ENCODE measurements around the gene UQCC2. TPM values are rescaled to one million over a fixed set of nuclear protein-coding genes. Genes with fewer than 3 reads are reported as not detected.
A peak's percentile ranks its signal among the peaks of the same experiment; 100 is the strongest.

The UQCC2 gene
- total RNA-seq, 1 donor from 2014 or later, result 137 TPM

DNA sequence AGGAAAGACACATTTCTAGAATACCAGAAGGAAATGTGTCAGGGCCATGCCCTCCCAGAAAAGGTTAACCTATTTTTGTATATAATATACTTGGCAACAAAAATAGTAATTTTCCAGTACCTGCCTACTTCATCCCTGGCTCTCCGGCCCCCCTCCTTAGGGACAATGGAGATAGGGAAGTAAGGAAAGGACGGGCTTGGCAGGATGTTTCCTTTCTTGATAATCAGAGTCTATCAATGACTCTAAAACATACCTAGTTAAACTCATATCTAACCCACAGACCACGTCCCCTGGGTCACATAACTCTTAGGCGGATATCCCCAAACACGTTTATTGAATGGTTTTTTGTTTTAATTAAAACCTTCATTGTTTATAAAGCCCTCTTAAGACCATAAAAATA is 11.8 kb downstream of the UQCC2 start:
- Mint-ChIP-seq H3K4me1 (peaks cover 43% of the 10 kb centered on the region), H3K36me3 (ENCODE audit: low read depth) (peaks cover 48% of the 10 kb centered on the region), H3K27ac (peak overlapping the region; percentile 53), H3K27me3 (no peaks in the 10 kb centered on the region), H3K4me3 (no peak overlapping the region), H3K9me3 (no peaks in the 10 kb centered on the region)
- intact Hi-C loops (cut with micrococcal nuclease), result loop anchor here (1.0 to 10.0 kb wide), 3 partner anchors 109 to 245 kb away; partner anchors contain the start of gene ZBTB9
- no peak for DNase-seq

GRCh38 chr6:33699131-33699530 is 12.4 kb downstream of the UQCC2 start:
- Mint-ChIP-seq H3K4me1 (peaks cover 47% of the 10 kb centered on the region), H3K27ac (peak overlapping the region; percentile 53), H3K36me3 (ENCODE audit: low read depth) (peaks cover 48% of the 10 kb centered on the region), H3K4me3 (no peak overlapping the region), H3K27me3 (no peaks in the 10 kb centered on the region), H3K9me3 (no peaks in the 10 kb centered on the region)
- intact Hi-C loops (cut with micrococcal nuclease), result loop anchor here (10.0 kb wide), 1 partner anchor 244 kb away; the partner anchor contains the start of gene ZBTB9
- no peak for DNase-seq

DNA sequence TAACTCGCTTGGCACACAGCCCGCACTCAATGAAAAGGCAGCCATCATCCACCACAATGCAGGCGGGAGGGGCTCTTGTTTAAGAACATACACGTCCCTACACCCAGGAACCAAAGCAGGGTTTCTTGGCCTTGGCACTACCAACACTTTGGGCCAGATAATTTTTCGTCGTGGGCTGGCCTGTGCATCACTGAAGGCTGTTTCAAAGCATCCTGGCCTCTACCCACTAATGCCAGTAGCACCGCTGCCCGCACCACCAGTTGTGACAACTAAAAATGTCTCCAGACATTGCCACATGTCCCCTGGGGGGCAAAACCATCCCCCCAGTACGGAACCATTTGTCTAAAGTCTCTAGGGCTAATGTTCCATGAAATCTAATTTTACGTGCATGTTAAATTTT is 13.0 kb downstream of the UQCC2 start:
- H3K36me3 Mint-ChIP-seq (ENCODE audit: low read depth), result peaks cover 47% of the 10 kb centered on the region
- H3K9me3 Mint-ChIP-seq, result no peaks in the 10 kb centered on the region
- no peak overlapping the region for H3K27ac Mint-ChIP-seq
- no peak overlapping the region for H3K4me3 Mint-ChIP-seq
- intact Hi-C loops (cut with micrococcal nuclease), result loop anchor here (10.0 kb wide), 1 partner anchor 244 kb away; the partner anchor contains the start of gene ZBTB9
- peaks cover 48% of the 10 kb centered on the region for H3K4me1 Mint-ChIP-seq
- no peaks in the 10 kb centered on the region for H3K27me3 Mint-ChIP-seq
- DNase-seq, result no peak

DNA sequence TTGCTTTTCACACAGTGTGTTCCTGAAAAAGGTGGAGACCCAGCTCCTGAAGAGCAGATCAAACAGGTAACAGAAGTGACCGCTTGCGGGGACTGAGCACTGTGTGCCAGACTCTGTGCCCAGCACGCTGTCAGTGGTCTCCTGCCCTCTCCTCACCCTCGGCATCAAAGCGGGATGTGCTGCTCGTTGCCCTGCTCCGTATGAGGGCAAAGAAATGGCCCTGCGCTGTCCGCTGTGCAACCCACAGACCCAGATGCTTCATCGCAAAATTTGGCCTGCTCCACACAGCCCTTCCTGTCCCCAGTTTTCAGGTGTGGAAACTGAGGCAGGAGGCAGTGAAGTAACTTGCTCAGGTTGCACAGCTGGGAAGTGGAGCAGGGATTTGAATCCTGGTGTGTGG is 13.7 kb downstream of the UQCC2 start:
- Mint-ChIP-seq H3K4me1 (peaks cover 54% of the 10 kb centered on the region), H3K27ac (peak overlapping the region; percentile 87), H3K36me3 (ENCODE audit: low read depth) (peaks cover 47% of the 10 kb centered on the region), H3K4me3 (no peak overlapping the region), H3K27me3 (no peaks in the 10 kb centered on the region), H3K9me3 (no peaks in the 10 kb centered on the region)
- intact Hi-C loops (cut with micrococcal nuclease), result loop anchor here (2.0 to 10.0 kb wide), 2 partner anchors 13 to 243 kb away; partner anchors contain the start of genes UQCC2 and ZBTB9
- no peak for DNase-seq

DNA sequence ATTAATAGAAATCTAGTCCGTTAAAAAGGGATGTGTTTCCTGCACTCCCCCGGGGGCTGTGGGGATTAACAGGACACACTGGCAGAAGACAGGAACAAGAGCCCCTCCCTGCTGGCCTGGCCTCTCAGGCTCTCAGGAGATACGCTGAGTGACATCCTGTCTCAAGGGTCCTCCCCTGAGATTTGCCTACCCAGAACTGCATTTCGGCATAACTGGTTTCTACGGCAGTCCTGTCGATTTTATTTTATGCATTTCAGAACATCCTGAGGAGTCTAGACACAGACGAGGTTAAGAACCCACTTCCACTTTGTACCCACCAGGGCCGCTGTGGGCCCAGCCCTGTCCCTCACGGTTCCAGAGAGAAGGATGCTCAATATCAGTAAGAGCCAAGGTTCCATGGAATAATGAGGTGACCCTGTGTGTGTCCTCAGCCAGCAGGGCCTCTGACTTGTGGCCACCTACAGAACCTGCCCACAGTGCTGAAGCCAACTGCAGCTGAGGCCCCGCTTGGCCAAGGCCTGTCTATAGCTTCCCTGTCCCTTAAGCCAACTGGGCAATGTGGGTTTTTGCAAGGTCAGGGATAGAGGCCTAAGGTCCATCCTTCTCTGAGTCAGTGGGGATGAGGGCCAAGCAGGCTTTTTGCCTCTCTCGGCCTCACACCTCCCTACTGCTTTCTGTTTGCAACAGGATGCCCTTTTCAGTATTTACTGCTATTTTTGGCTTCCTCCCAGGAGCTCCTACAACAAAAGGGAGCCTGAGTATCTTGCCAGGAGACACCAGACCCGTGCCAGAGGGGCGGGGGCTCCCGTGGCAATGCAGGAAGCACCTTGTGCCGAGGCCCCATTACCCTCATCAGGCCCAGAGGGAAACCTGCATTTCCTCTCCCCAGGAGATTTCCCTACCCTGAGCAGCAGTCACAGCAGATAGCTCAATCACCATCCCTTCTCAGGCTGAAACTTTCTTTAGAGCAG is 14.7 kb downstream of the UQCC2 start:
- no peaks in the 10 kb centered on the region for H3K9me3 Mint-ChIP-seq
- peaks cover 54% of the 10 kb centered on the region for H3K36me3 Mint-ChIP-seq (ENCODE audit: low read depth)
- peak; percentile 80 for DNase-seq
- peak overlapping the region; percentile 72 for H3K4me3 Mint-ChIP-seq
- intact Hi-C loops (cut with micrococcal nuclease), result loop anchor here (2.0 to 10.0 kb wide), 2 partner anchors 14 to 242 kb away; partner anchors contain the start of genes UQCC2 and ZBTB9
- H3K27ac Mint-ChIP-seq, result peak overlapping the region; percentile 87
- H3K27me3 Mint-ChIP-seq, result no peaks in the 10 kb centered on the region
- H3K4me1 Mint-ChIP-seq, result peaks cover 62% of the 10 kb centered on the region

DNA sequence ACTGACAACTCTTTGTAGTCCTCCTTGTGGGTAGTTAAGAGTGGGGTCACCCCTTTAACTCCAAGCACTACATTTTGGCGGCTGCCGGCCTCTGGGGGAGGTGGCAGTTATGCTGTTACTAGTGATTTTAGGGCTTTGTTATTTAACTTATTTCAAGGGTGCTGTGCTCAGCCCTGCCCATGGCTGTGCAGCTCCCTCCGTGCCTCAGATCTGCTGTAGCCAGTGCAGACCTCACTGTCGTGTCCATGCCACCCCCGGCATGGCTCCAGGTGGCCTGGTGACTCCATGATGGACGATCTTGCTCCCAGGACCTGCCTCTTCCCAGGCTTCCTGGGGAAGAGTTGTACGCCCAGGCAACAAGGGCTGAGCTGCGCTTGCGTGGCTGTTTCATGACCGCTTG is 15.4 kb downstream of the UQCC2 start:
- Mint-ChIP-seq H3K27me3 (no peaks in the 10 kb centered on the region), H3K27ac (peak overlapping the region; percentile 87), H3K36me3 (ENCODE audit: low read depth) (peaks cover 58% of the 10 kb centered on the region), H3K9me3 (no peaks in the 10 kb centered on the region), H3K4me3 (peak overlapping the region; percentile 72), H3K4me1 (peaks cover 64% of the 10 kb centered on the region)
- no peak for DNase-seq
- intact Hi-C loops (cut with micrococcal nuclease), result loop anchor here (2.0 to 10.0 kb wide), 2 partner anchors 15 to 241 kb away; partner anchors contain the start of genes UQCC2 and ZBTB9

DNA sequence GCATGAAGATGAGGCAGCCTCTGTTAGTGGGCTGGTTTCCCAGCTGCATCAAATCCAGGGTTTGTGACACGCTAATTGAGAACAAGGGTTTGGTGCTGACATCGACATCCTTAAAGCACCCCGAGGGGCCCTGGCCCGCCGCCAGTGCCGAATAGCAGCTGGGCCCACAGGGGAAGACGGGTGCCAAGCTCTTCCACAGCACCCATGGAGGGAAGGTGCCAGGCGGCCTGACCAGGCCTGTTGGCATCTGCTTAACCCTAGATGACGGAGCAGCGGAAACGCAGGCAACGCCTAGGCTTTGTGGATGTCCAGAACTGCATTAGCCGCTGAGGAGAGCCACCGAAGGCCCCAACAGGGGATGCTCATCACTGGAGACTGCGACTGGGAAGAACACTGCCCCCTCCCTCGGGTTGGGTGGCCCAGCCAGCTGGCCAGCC is 16.0 kb downstream of the UQCC2 start:
- H3K4me1 Mint-ChIP-seq, result peaks cover 62% of the 10 kb centered on the region
- peaks cover 63% of the 10 kb centered on the region for H3K36me3 Mint-ChIP-seq (ENCODE audit: low read depth)
- H3K27ac Mint-ChIP-seq, result peak overlapping the region; percentile 87
- intact Hi-C loops (cut with micrococcal nuclease), result loop anchor here (10.0 kb wide), 1 partner anchor 241 kb away; the partner anchor contains the start of gene ZBTB9
- no peak for DNase-seq
- no peaks in the 10 kb centered on the region for H3K9me3 Mint-ChIP-seq
- H3K27me3 Mint-ChIP-seq, result no peaks in the 10 kb centered on the region
- H3K4me3 Mint-ChIP-seq, result no peak overlapping the region

- intact Hi-C loops (cut with micrococcal nuclease), result loop anchor here (5.0 to 10.0 kb wide), 2 partner anchors 63 to 240 kb away; partner anchors contain the start of gene ZBTB9
- Mint-ChIP-seq H3K9me3 (no peaks in the 10 kb centered on the region), H3K27me3 (no peaks in the 10 kb centered on the region), H3K36me3 (ENCODE audit: low read depth) (peaks cover 59% of the 10 kb centered on the region), H3K4me3 (peak overlapping the region; percentile 54), H3K4me1 (peaks cover 58% of the 10 kb centered on the region), H3K27ac (peak overlapping the region; percentile 87)
- DNase-seq, result no peak
Observed at GRCh38 chr6:33694977-33695376, 16.5 kb downstream of the UQCC2 start.

DNA sequence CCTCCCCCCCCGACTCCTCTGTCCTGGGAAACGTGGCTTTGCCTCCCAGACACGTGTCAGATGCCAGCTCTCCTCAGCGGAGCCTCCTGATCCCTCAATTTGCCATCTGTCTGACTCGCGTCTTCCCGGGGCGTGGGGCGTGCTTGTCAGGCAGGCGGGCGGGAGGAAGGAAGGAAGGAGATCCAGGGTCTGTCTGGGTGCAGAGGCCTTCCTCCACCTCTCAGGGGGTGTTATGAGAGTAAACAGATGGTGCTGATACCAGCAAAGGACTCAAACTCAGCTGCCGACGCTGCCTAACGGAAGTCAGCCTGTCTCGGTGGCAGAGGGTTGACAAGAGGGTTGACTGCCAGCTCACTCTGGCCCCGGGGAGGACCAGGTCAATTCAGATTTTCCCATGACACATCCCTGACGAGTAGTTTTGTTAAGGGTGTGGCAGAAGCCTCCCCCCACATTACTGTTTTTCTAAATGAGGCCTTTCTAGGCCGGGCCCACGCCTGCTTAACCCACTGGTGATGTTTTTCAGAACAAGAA is 17.0 kb downstream of the UQCC2 start:
- H3K4me3 Mint-ChIP-seq, result peak overlapping the region; percentile 54
- intact Hi-C loops (cut with micrococcal nuclease), result loop anchor here (5.0 to 10.0 kb wide), 2 partner anchors 62 to 240 kb away; partner anchors contain the start of gene ZBTB9
- no peaks in the 10 kb centered on the region for H3K27me3 Mint-ChIP-seq
- peak overlapping the region; percentile 87 for H3K27ac Mint-ChIP-seq
- peak; percentile 82 for DNase-seq
- peaks cover 57% of the 10 kb centered on the region for H3K4me1 Mint-ChIP-seq
- H3K9me3 Mint-ChIP-seq, result no peaks in the 10 kb centered on the region
- peaks cover 62% of the 10 kb centered on the region for H3K36me3 Mint-ChIP-seq (ENCODE audit: low read depth)

- Mint-ChIP-seq H3K36me3 (ENCODE audit: low read depth) (peaks cover 67% of the 10 kb centered on the region), H3K4me3 (peak overlapping the region; percentile 63), H3K4me1 (peaks cover 54% of the 10 kb centered on the region), H3K27me3 (no peaks in the 10 kb centered on the region), H3K9me3 (no peaks in the 10 kb centered on the region), H3K27ac (peak overlapping the region; percentile 89)
- intact Hi-C loops (cut with micrococcal nuclease), result loop anchor here (5.0 to 10.0 kb wide), 2 partner anchors 61 to 239 kb away; partner anchors contain the start of gene ZBTB9
- DNase-seq, result no peak
Observed at GRCh38 chr6:33693186-33694105, 18.1 kb downstream of the UQCC2 start.

- Mint-ChIP-seq H3K27ac (peak overlapping the region; percentile 89), H3K9me3 (no peaks in the 10 kb centered on the region), H3K36me3 (ENCODE audit: low read depth) (peaks cover 64% of the 10 kb centered on the region), H3K4me3 (peak overlapping the region; percentile 63), H3K4me1 (peaks cover 54% of the 10 kb centered on the region), H3K27me3 (no peaks in the 10 kb centered on the region)
- peak; percentile 89 for DNase-seq
- intact Hi-C loops (cut with micrococcal nuclease), result loop anchor here (5.0 to 10.0 kb wide), 2 partner anchors 60 to 238 kb away; partner anchors contain the start of gene ZBTB9
Observed at GRCh38 chr6:33692760-33693158, 18.7 kb downstream of the UQCC2 start.

DNA sequence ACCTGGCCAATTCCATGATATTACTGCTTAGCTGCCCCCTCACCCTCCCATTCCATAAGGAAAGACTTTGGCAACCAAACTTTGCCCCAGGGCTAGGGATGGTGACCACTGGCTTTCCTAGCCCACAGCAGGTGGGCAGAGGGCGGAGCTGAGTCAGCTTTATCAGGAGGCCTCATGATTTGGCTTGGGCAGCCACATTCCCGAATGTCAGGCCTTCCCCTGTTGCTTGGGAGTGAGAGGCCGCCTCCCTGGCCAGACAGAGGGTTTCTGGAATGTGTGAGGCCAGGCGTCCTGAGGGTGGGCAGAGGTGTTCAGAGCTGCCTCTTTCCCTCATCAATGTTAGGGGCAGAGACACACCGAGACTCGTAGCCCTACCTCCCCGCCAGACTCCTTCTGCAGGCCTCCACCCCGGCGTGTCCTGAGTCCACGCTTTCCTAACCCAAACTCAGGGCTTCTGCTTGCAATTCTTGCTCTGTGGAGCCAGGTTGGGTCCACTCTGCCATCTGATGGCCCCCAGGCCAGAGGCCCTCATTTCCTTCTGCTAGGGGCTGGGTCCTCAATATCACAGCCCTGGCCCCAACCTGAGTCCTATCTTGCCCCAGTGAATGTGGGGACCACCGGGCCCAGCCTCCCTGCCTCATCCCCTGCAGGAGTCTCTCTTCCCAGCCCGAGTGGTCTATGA is 19.3 kb downstream of the UQCC2 start:
- Mint-ChIP-seq H3K9me3 (no peaks in the 10 kb centered on the region), H3K36me3 (ENCODE audit: low read depth) (peaks cover 60% of the 10 kb centered on the region), H3K4me1 (peaks cover 49% of the 10 kb centered on the region), H3K27ac (peak overlapping the region; percentile 89), H3K4me3 (peak overlapping the region; percentile 63), H3K27me3 (no peaks in the 10 kb centered on the region)
- intact Hi-C loops (cut with micrococcal nuclease), result loop anchor here (5.0 to 10.0 kb wide), 2 partner anchors 60 to 237 kb away; partner anchors contain the start of gene ZBTB9
- DNase-seq, result no peak
